ENCODE measurements around the gene ABCA2. TPM values are rescaled to one million over a fixed set of nuclear protein-coding genes. Genes with fewer than 3 reads are reported as not detected.

Gene ABCA2
- total and polyA plus RNA-seq, 8 donors: 7.3 to 385 (median 44.2) TPM

GRCh38 chr9:137014166-137014565 lies 13.9 kb downstream of the ABCA2 start:
- H3K4me3 ChIP-seq: no peak overlapping the region
- 88 to 92% (median 89%) methylated on average over 8 to 23 of the region's 23 CpGs for WGBS, 5 donors
- H3K36me3 ChIP-seq: peaks cover 18 to 97% (median 95%) of the 10 kb centered on the region in 4 donors
- intact Hi-C loops (cut with DNase I; ENCODE audit: low total_unique reads): no loop called here
- H3K27ac ChIP-seq: no peak overlapping the region
- H3K4me1 ChIP-seq: no peaks in the 10 kb centered on the region
- no peaks in the 10 kb centered on the region for H3K9me3 ChIP-seq
- TF ChIP-seq POLR2A (IDR thresholded peaks at IDR 0.05) (no peak), CTCF (IDR thresholded peaks at IDR 0.05) (no peak), POLR2AphosphoS5 (IDR thresholded peaks at IDR 0.05) (no peak)
- no peak for DNase-seq
- H3K27me3 ChIP-seq: no peaks in the 10 kb centered on the region

DNA sequence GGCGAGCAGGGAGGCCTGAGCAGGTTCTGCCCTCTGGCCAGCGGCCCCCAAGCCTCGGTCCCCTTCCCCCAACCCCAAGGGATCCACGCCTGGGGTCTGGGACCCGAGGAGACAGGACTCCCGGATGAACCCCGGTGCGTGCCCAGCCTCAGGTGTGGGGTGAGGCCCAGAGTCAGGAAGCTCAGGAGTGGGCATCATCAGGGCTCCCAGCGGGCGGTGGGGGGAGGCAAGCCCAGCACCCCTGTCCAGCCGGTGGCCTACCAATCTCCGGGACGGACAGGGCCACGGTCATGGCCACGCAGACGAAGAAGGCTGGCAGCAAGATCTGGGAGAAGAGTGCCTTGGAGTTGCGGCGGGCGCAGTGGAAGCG lies 14.5 kb downstream of the ABCA2 start:
- Histone ChIP-seq H3K36me3 (peaks cover 14 to 98% (median 93%) of the 10 kb centered on the region in 4 donors), H3K4me1 (no peaks in the 10 kb centered on the region), H3K9me3 (no peaks in the 10 kb centered on the region), H3K27me3 (no peaks in the 10 kb centered on the region), H3K4me3 (no peak overlapping the region), H3K27ac (no peak overlapping the region)
- TF ChIP-seq EP300 (IDR thresholded peaks at IDR 0.05): no peak
- no peak for TF ChIP-seq CTCF (IDR thresholded peaks at IDR 0.05)
- TF ChIP-seq POLR2AphosphoS5 (IDR thresholded peaks at IDR 0.05): no peak
- no peak for TF ChIP-seq POLR2A (IDR thresholded peaks at IDR 0.05)
- intact Hi-C loops (cut with DNase I; ENCODE audit: low total_unique reads): no loop called here
- no peak for DNase-seq
- 90 to 97% (median 95%) methylated on average over 9 to 20 of the region's 20 CpGs for WGBS, 5 donors

- no peak for DNase-seq
- H3K27ac ChIP-seq: no peak overlapping the region
- intact Hi-C loops (cut with DNase I; ENCODE audit: low total_unique reads): no loop called here
- H3K9me3 ChIP-seq: no peaks in the 10 kb centered on the region
- TF ChIP-seq CTCF (IDR thresholded peaks at IDR 0.05): no peak
- no peak for TF ChIP-seq EP300 (IDR thresholded peaks at IDR 0.05)
- TF ChIP-seq POLR2AphosphoS5 (IDR thresholded peaks at IDR 0.05): no peak
- no peak for TF ChIP-seq POLR2A (IDR thresholded peaks at IDR 0.05)
- 78 to 94% (median 84%) methylated on average over 45 to 67 of the region's 67 CpGs for WGBS, 5 donors
- no peaks in the 10 kb centered on the region for H3K4me1 ChIP-seq
- peaks cover 13 to 99% (median 96%) of the 10 kb centered on the region in 4 donors for H3K36me3 ChIP-seq
- no peak overlapping the region for H3K4me3 ChIP-seq
- no peaks in the 10 kb centered on the region for H3K27me3 ChIP-seq
Measured at GRCh38 chr9:137012694-137013570, 15.1 kb downstream of the ABCA2 start.

- WGBS, 5 donors: 89 to 92% (median 91%) methylated on average over 37 to 39 of the region's 39 CpGs
- TF ChIP-seq POLR2A (IDR thresholded peaks at IDR 0.05) (no peak), CTCF (IDR thresholded peaks at IDR 0.05) (no peak), POLR2AphosphoS5 (IDR thresholded peaks at IDR 0.05) (no peak), EP300 (IDR thresholded peaks at IDR 0.05) (no peak)
- Histone ChIP-seq H3K27me3 (no peaks in the 10 kb centered on the region), H3K36me3 (peaks cover 5 to 95% (median 91%) of the 10 kb centered on the region in 4 donors), H3K9me3 (no peaks in the 10 kb centered on the region), H3K4me1 (peaks cover 0 to 8% (median 3%) of the 10 kb centered on the region in 4 donors), H3K27ac (no peak overlapping the region), H3K4me3 (no peak overlapping the region)
- intact Hi-C loops (cut with DNase I; ENCODE audit: low total_unique reads): no loop called here
- no peak for DNase-seq
Measured at GRCh38 chr9:137011907-137012675, 15.9 kb downstream of the ABCA2 start.

All from stomach (tissue), 9 donors.